DOHH2 (cell line): ENCODE data around the gene MMRN2.

Source experiments
- H3F3A ChIP-seq: fragments of 200-600 bp; sonication (generic), shearing (Covaris generic); 2 replicates; pipeline ENCODE4 v1.6.0; 2016; ENCODE audit warnings: antibody characterized with exemption, mild to moderate bottlenecking; ENCODE audit not compliant: control insufficient read depth, insufficient read depth
- H3K27ac ChIP-seq: fragments of 200-600 bp; sonication (generic); 2 replicates; pipeline ENCODE4 v1.5.1; 2014; ENCODE audit warnings: low read depth, mild to moderate bottlenecking, low read length, moderate library complexity
- H3K27me3 ChIP-seq: fragments of 200-600 bp; sonication (generic); 2 replicates; pipeline ENCODE4 v1.6.1; 2014; ENCODE audit warnings: mild to moderate bottlenecking, low read length, mixed read lengths; ENCODE audit not compliant: control insufficient read depth
- H3K36me3 ChIP-seq: fragments of 200-600 bp; sonication (generic); 2 replicates; pipeline ENCODE4 v1.6.1; 2014; ENCODE audit warnings: mild to moderate bottlenecking, low read length, moderate library complexity, mixed read lengths; ENCODE audit not compliant: control insufficient read depth
- H3K4me1 ChIP-seq: fragments of 200-600 bp; sonication (generic); 2 replicates; pipeline ENCODE4 v1.6.1; 2014; ENCODE audit warnings: mild to moderate bottlenecking, low read length, mixed read lengths; ENCODE audit not compliant: control insufficient read depth
- H3K4me2 ChIP-seq: fragments of 200-600 bp; sonication (generic); 2 replicates; pipeline ENCODE4 v1.6.0; 2014; ENCODE audit warnings: mild to moderate bottlenecking, low read length, moderate library complexity
- H3K4me3 ChIP-seq: fragments of 200-600 bp; sonication (generic); 2 replicates; pipeline ENCODE4 v1.5.1; 2014; ENCODE audit warnings: mild to moderate bottlenecking, low read length, mixed read lengths
- H3K79me2 ChIP-seq: fragments of 200-600 bp; sonication (generic); 2 replicates; pipeline ENCODE4 v1.6.1; 2014; ENCODE audit warnings: mild to moderate bottlenecking, low read length, mixed read lengths; ENCODE audit not compliant: control insufficient read depth
- H3K9me2 ChIP-seq: fragments of 200-600 bp; sonication (generic); replicated peaks from 2 replicates; pipeline ENCODE4 v1.6.1; 2014; ENCODE audit warnings: mild to moderate bottlenecking, low read length, mixed read lengths; ENCODE audit not compliant: control insufficient read depth
- H3K9me3 ChIP-seq: fragments of 200-600 bp; sonication (generic); 2 replicates; pipeline ENCODE4 v1.6.1; 2014; ENCODE audit warnings: antibody characterized with exemption, low read length, mixed read lengths; ENCODE audit not compliant: control insufficient read depth, insufficient read depth
- H4K20me1 ChIP-seq: fragments of 200-600 bp; sonication (generic); 2 replicates; pipeline ENCODE4 v1.6.0; 2014; ENCODE audit warnings: low read depth, mild to moderate bottlenecking, antibody characterized with exemption, low read length, moderate library complexity; ENCODE audit not compliant: control insufficient read depth, insufficient read depth
- CTCF ChIP-seq: fragments of 200-600 bp; sonication (generic); IDR thresholded peaks from one replicate; pipeline ENCODE4 v1.5.1; 2014; ENCODE audit warnings: antibody characterized with exemption, mild to moderate bottlenecking, low read depth, low read length; ENCODE audit not compliant: poor library complexity, severe bottlenecking
- EZH2phosphoT487 ChIP-seq: fragments of 200-600 bp; sonication (generic); IDR thresholded peaks from 2 replicates; pipeline ENCODE4 v1.6.1; 2017; ENCODE audit warnings: borderline replicate concordance, mild to moderate bottlenecking, antibody characterized with exemption, low read length, moderate library complexity, mixed read lengths

The MMRN2 gene

GRCh38 chr10:86967481-86967941 lies 10.1 kb upstream of the MMRN2 start:
- no peak for TF ChIP-seq CTCF
- TF ChIP-seq EZH2phosphoT487: no peak

DNA sequence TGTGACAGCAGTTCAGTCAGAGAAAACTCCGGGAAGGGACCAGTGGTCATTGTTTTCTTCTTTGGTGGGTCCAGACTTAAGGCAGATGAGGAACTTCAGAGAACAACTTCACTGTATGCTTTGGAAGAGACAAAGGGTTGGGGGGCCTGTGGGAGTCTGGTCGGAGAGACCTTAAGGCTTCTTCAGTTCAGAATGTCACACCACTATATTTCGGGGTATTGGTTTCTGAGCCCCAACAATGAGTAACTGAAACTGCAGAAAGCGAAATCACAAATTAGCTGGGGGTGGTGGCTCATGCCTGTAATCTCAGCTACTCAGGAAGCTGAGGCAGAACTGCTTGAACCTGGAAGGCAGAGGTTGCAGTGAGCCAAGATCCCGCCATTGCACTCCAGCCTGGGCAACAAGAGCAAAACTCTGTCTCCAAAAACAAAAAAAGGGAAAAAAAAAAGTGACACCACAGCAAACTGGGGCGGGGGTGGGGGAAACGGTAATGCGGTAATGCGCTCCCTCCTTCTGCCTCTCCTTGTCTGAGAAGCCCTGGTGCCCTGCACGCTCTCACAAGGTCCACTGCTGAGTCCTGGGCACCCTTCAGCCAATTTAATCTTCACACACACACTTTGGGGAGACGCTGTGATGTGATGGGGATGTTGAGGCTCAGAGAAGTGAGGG lies 8.7 kb upstream of the MMRN2 start:
- Histone ChIP-seq H3K27ac (no peak overlapping the region), H3K4me2 (no peak overlapping the region)
- TF ChIP-seq CTCF: no peak
- TF ChIP-seq EZH2phosphoT487: no peak

More at GRCh38 chr10:86967481-86967941, 10.1 kb upstream of the MMRN2 start:
- Histone ChIP-seq H3F3A (no peaks in the 10 kb centered on the region), H3K4me2 (no peak overlapping the region), H3K36me3 (no peaks in the 10 kb centered on the region), H3K79me2 (no peaks in the 10 kb centered on the region), H4K20me1 (no peaks in the 10 kb centered on the region), H3K27me3 (peaks cover 18% of the 10 kb centered on the region), H3K27ac (no peak overlapping the region), H3K9me3 (no peaks in the 10 kb centered on the region), H3K9me2 (no peaks in the 10 kb centered on the region), H3K4me1 (peaks cover 16% of the 10 kb centered on the region), H3K4me3 (no peak overlapping the region)

GRCh38 chr10:86964847-86965190 lies 7.4 kb upstream of the MMRN2 start:
- TF ChIP-seq EZH2phosphoT487 (no peak), CTCF (no peak)
- Histone ChIP-seq H3K79me2 (no peaks in the 10 kb centered on the region), H3K4me3 (no peak overlapping the region), H4K20me1 (no peaks in the 10 kb centered on the region), H3K9me2 (no peaks in the 10 kb centered on the region), H3K4me1 (peaks cover 3% of the 10 kb centered on the region; the same call in 1 of the 2 replicates), H3K4me2 (no peak overlapping the region), H3K9me3 (no peaks in the 10 kb centered on the region), H3K36me3 (no peaks in the 10 kb centered on the region), H3K27me3 (no peaks in the 10 kb centered on the region), H3F3A (no peaks in the 10 kb centered on the region), H3K27ac (no peak overlapping the region)

More for the DNA sequence above, 8.7 kb upstream of the MMRN2 start:
- H3K36me3 ChIP-seq: no peaks in the 10 kb centered on the region
- peaks cover 7% of the 10 kb centered on the region for H3K27me3 ChIP-seq
- H3F3A ChIP-seq: no peaks in the 10 kb centered on the region
- H3K79me2 ChIP-seq: no peaks in the 10 kb centered on the region
- H4K20me1 ChIP-seq: no peaks in the 10 kb centered on the region
- no peak overlapping the region for H3K4me3 ChIP-seq
- H3K9me3 ChIP-seq: no peaks in the 10 kb centered on the region
- peaks cover 10% of the 10 kb centered on the region for H3K4me1 ChIP-seq
- no peaks in the 10 kb centered on the region for H3K9me2 ChIP-seq
